ENCODE data around the gene LANCL2. TPM values are rescaled to one million over a fixed set of nuclear protein-coding genes. Genes with fewer than 3 reads are reported as not detected.

The LANCL2 gene
- total and polyA plus RNA-seq, 2 of the 4 experiments (the other 2 are of a cell fraction), result 11.7 to 17.9 TPM

GRCh38 chr7:55381696-55382095 lies 16.6 kb downstream of the LANCL2 start:
- H3K9me1 ChIP-seq (ENCODE audit: insufficient read depth, low read length), result no peaks in the 10 kb centered on the region
- ATAC-seq (ENCODE audit: low read depth), result no peak
- H4K20me1 ChIP-seq (ENCODE audit: insufficient read depth, low read length), result no peaks in the 10 kb centered on the region
- H3K9me3 ChIP-seq (ENCODE audit: control insufficient read depth, insufficient read depth, low read length), result peaks cover 14% of the 10 kb centered on the region
- H3K4me2 ChIP-seq (ENCODE audit: low read depth, low read length), result no peak overlapping the region
- H3K14ac ChIP-seq (replicated peaks; ENCODE audit: low read depth, low read length), result no peak overlapping the region
- H2BK15ac ChIP-seq (ENCODE audit: low read depth, low read length), result no peak overlapping the region
- peaks cover 4 to 8% of the 10 kb centered on the region in 2 experiments; a peak in 2 of 4 replicates for H3K79me1 ChIP-seq (ENCODE audit: low read depth in 1 of 2, low read length in 2 of 2)
- H3K23ac ChIP-seq (ENCODE audit: low read depth, low read length), result no peak overlapping the region
- in situ Hi-C loops (cut with MboI; ENCODE audit: low sequenced_read_pairs) (no loop called here), intact Hi-C loops (cut with micrococcal nuclease) (no loop called here), dilution Hi-C loops (cut with HindIII; ENCODE audit: low sequenced_read_pairs, unreplicated experiment) (no loop called here)
- BruUV-seq (replicated peaks), result no TSS peak
- no peak overlapping the region for H2AK9ac ChIP-seq (replicated peaks; ENCODE audit: low read depth, low read length, poor library complexity)
- H4K5ac ChIP-seq (ENCODE audit: low read depth, low read length), result no peak overlapping the region
- no peak for DNase-seq
- H3K18ac ChIP-seq (ENCODE audit: low read depth, low read length), result no peak overlapping the region
- no peak overlapping the region for H2BK20ac ChIP-seq (ENCODE audit: low read depth, low read length)
- H3K27ac ChIP-seq (ENCODE audit: insufficient read depth, low read length), result no peak overlapping the region
- H4K8ac ChIP-seq (ENCODE audit: low read depth in 2 of 2, low read length in 2 of 2), result no peak overlapping the region
- no peak overlapping the region for H3K4ac ChIP-seq (ENCODE audit: low read depth, low read length)
- no CpG with 5 or more reads among the region's 5 CpGs for WGBS, 2 experiments (ENCODE audit: extremely low coverage in 2 of 2, insufficient read length in 1 of 2)
- CTCF ChIA-PET, result no interaction called here
- no peaks in the 10 kb centered on the region for H3K4me1 ChIP-seq (ENCODE audit: control insufficient read depth, insufficient read depth, low read length)
- no peaks in the 10 kb centered on the region for H3K36me3 ChIP-seq (ENCODE audit: control insufficient read depth, insufficient read depth, low read length)
- POLR2A ChIA-PET (ENCODE audit: unreplicated experiment), result no interaction called here
- H3K27me3 ChIP-seq (ENCODE audit: control insufficient read depth, insufficient read depth, low read length), result no peaks in the 10 kb centered on the region
- no peak overlapping the region for H4K91ac ChIP-seq (ENCODE audit: insufficient read depth, low read depth, low read length)
- TF ChIP-seq CHD1 (IDR thresholded peaks at IDR 0.05; ENCODE audit: low read depth, low read length) (no peak), RCOR1 (IDR thresholded peaks at IDR 0.05; ENCODE audit: insufficient replicate concordance, low read length) (no peak), CEBPB (IDR thresholded peaks at IDR 0.05; ENCODE audit: low read depth, low read length) (no peak), RFX5 (IDR thresholded peaks at IDR 0.05; ENCODE audit: low read depth, low read length) (no peak), USF2 (IDR thresholded peaks at IDR 0.05; ENCODE audit: low read depth, low read length) (no peak), POLR2A (IDR thresholded peaks at IDR 0.05; ENCODE audit: low read depth, low read length) (no peak), MAFK (IDR thresholded peaks at IDR 0.05; ENCODE audit: low read depth, low read length) (no peak), SMC3 (IDR thresholded peaks at IDR 0.05; ENCODE audit: low read depth, low read length) (no peak), FOS (IDR thresholded peaks at IDR 0.05; ENCODE audit: low read depth, low read length) (no peak), MAZ (IDR thresholded peaks at IDR 0.05; ENCODE audit: borderline replicate concordance, low read depth, low read length) (no peak), MXI1 (IDR thresholded peaks at IDR 0.05; ENCODE audit: borderline replicate concordance, low read depth, low read length) (no peak), ELK1 (IDR thresholded peaks at IDR 0.05; ENCODE audit: borderline replicate concordance, low read depth, low read length) (no peak), NFE2L2 (IDR thresholded peaks at IDR 0.05; ENCODE audit: low read depth, low read length) (no peak), RAD21 (IDR thresholded peaks at IDR 0.05; ENCODE audit: low read length) (no peak), BHLHE40 (IDR thresholded peaks at IDR 0.05; ENCODE audit: low read depth, low read length) (no peak)
- TF ChIP-seq, protein P1, sequence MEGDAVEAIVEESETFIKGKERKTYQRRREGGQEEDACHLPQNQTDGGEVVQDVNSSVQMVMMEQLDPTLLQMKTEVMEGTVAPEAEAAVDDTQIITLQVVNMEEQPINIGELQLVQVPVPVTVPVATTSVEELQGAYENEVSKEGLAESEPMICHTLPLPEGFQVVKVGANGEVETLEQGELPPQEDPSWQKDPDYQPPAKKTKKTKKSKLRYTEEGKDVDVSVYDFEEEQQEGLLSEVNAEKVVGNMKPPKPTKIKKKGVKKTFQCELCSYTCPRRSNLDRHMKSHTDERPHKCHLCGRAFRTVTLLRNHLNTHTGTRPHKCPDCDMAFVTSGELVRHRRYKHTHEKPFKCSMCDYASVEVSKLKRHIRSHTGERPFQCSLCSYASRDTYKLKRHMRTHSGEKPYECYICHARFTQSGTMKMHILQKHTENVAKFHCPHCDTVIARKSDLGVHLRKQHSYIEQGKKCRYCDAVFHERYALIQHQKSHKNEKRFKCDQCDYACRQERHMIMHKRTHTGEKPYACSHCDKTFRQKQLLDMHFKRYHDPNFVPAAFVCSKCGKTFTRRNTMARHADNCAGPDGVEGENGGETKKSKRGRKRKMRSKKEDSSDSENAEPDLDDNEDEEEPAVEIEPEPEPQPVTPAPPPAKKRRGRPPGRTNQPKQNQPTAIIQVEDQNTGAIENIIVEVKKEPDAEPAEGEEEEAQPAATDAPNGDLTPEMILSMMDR (conservative IDR thresholded peaks at IDR 0.05; ENCODE audit: low read depth, low read length), result no peak
- no peak overlapping the region for H2BK120ac ChIP-seq (ENCODE audit: low read depth, low read length)
- no peak overlapping the region for H2AK5ac ChIP-seq (ENCODE audit: low read depth, low read length)
- H2AFZ ChIP-seq (replicated peaks; ENCODE audit: low read length, poor library complexity), result no peak overlapping the region
- H3K9ac ChIP-seq (ENCODE audit: low read depth, low read length), result no peak overlapping the region
- H3K56ac ChIP-seq (ENCODE audit: extremely low read depth, insufficient read depth, low read length), result no peak overlapping the region
- no peak overlapping the region for H3K4me3 ChIP-seq (ENCODE audit: insufficient read depth, low read depth, low read length)
- H2BK5ac ChIP-seq (ENCODE audit: low read depth, low read length, poor library complexity, severe bottlenecking), result no peak overlapping the region

All from IMR-90 (cell line).